Measurements from ENCODE around the gene TPR. TPM values are rescaled to one million over a fixed set of nuclear protein-coding genes. Genes with fewer than 3 reads are reported as not detected.

The TPR gene
- polyA plus RNA-seq, 1 of the 3 experiments (the other 2 are of a cell fraction) = 37.5 TPM

GRCh38 chr1:186286615-186287315 is 88.3 kb downstream of the TPR start:
- 0 out of 2 replicates have a peak overlapping the region, but pooled peaks have one; percentile 20 for H2AFZ ChIP-seq (ENCODE audit: low read depth)
- 37% methylated on average over 7 of the region's 7 CpGs for WGBS (ENCODE audit: low lambda C conversion rate)
- no peaks in the 10 kb centered on the region for H3K79me2 ChIP-seq (ENCODE audit: insufficient read depth)
- H4K20me1 ChIP-seq (ENCODE audit: insufficient read depth) = no peaks in the 10 kb centered on the region
- H3K27me3 ChIP-seq (ENCODE audit: insufficient read depth) = no peaks in the 10 kb centered on the region
- ChIA-PET CTCF (no interaction called here), POLR2A (no interaction called here)
- H3F3A ChIP-seq (replicated peaks; ENCODE audit: insufficient read depth) = peaks cover 5% of the 10 kb centered on the region
- H3K27ac ChIP-seq (ENCODE audit: low read depth in 2 of 2, low read length in 1 of 2) = peak overlapping the region; percentile 40 to 56; a peak in 2 of 4 replicates
- H3K9me3 ChIP-seq = no peaks in the 10 kb centered on the region
- DNase-seq = no peak
- H3K9ac ChIP-seq = no peak overlapping the region
- no peaks in the 10 kb centered on the region for H3K36me3 ChIP-seq (replicated peaks in 1 of 2; ENCODE audit: control insufficient read depth in 1 of 2, insufficient read depth in 2 of 2, low read length in 1 of 2)
- TF ChIP-seq RFX5 (IDR thresholded peaks at IDR 0.05; ENCODE audit: low read length) (no peak), JUND (IDR thresholded peaks at IDR 0.05) (peak; percentile 53), FOSL2 (IDR thresholded peaks at IDR 0.05; ENCODE audit: borderline replicate concordance, low read depth) (peak; percentile 59), SMC3 (IDR thresholded peaks at IDR 0.05; ENCODE audit: low read depth, low read length) (no peak), EP300 (IDR thresholded peaks at IDR 0.05; ENCODE audit: borderline replicate concordance in 1 of 2, low read depth in 1 of 2, low read length in 1 of 2) (peak in 1 of 2 experiments; percentile 24; a peak in 1 of 4 replicates), TCF12 (IDR thresholded peaks at IDR 0.05) (peak; percentile 59)
- H3K9me2 ChIP-seq = no peaks in the 10 kb centered on the region
- peak overlapping the region; percentile 43; the same call in 1 of the 2 replicates for H3K4me2 ChIP-seq
- H3K4me3 ChIP-seq (ENCODE audit: low read depth in 2 of 2, low read length in 1 of 2) = no peak overlapping the region
- peaks cover 3 to 5% of the 10 kb centered on the region in 2 experiments; a peak in 3 of 4 replicates for H3K4me1 ChIP-seq (ENCODE audit: control insufficient read depth in 1 of 2, insufficient read depth in 2 of 2, low read depth in 1 of 2, low read length in 1 of 2)

- H2AFZ ChIP-seq (ENCODE audit: low read depth) = no peak overlapping the region
- H3F3A ChIP-seq (replicated peaks; ENCODE audit: insufficient read depth) = peaks cover 5% of the 10 kb centered on the region
- POLR2A ChIA-PET = no interaction called here
- H3K9me3 ChIP-seq = no peaks in the 10 kb centered on the region
- no peaks in the 10 kb centered on the region for H3K79me2 ChIP-seq (ENCODE audit: insufficient read depth)
- WGBS (ENCODE audit: low lambda C conversion rate) = 14% methylated on average over 3 of the region's 3 CpGs
- DNase-seq = no peak
- no peak overlapping the region for H3K4me3 ChIP-seq (ENCODE audit: low read depth in 2 of 2, low read length in 1 of 2)
- CTCF ChIA-PET = interaction anchor here (1.3 kb wide), 1 partner anchor 22 kb away, joined by 5 read pairs; no protein-coding TSS in a partner anchor
- H3K27me3 ChIP-seq (ENCODE audit: insufficient read depth) = no peaks in the 10 kb centered on the region; the same call in 1 of the 2 replicates
- TF ChIP-seq ELF1 (IDR thresholded peaks at IDR 0.05) = no peak
- TF ChIP-seq GABPA (IDR thresholded peaks at IDR 0.05; ENCODE audit: low read depth) = no peak
- TF ChIP-seq CHD2 (IDR thresholded peaks at IDR 0.05; ENCODE audit: low read length, partially characterized antibody) = no peak
- TF ChIP-seq NRF1 (IDR thresholded peaks at IDR 0.05; ENCODE audit: low read depth, low read length) = no peak
- no peak for TF ChIP-seq EZH2phosphoT487 (IDR thresholded peaks at IDR 0.05; ENCODE audit: borderline replicate concordance, low read depth)
- no peak for TF ChIP-seq POLR2AphosphoS5 (IDR thresholded peaks at IDR 0.05; ENCODE audit: low read depth, low read length)
- no peak for TF ChIP-seq TAF1 (IDR thresholded peaks at IDR 0.05; ENCODE audit: borderline replicate concordance, low read depth, low read length)
- TF ChIP-seq MEF2A (IDR thresholded peaks at IDR 0.05; ENCODE audit: borderline replicate concordance, low read depth) = no peak
- TF ChIP-seq SMC3 (IDR thresholded peaks at IDR 0.05; ENCODE audit: low read depth, low read length) = no peak
- no peaks in the 10 kb centered on the region for H3K36me3 ChIP-seq (replicated peaks in 1 of 2; ENCODE audit: control insufficient read depth in 1 of 2, insufficient read depth in 2 of 2, low read length in 1 of 2)
- no peak overlapping the region for H3K4me2 ChIP-seq
- no peak overlapping the region for H3K27ac ChIP-seq (ENCODE audit: low read depth in 2 of 2, low read length in 1 of 2)
- H3K9me2 ChIP-seq = no peaks in the 10 kb centered on the region
- H3K9ac ChIP-seq = no peak overlapping the region
- peaks cover 3 to 5% of the 10 kb centered on the region in 2 experiments; a peak in 3 of 4 replicates for H3K4me1 ChIP-seq (ENCODE audit: control insufficient read depth in 1 of 2, insufficient read depth in 2 of 2, low read depth in 1 of 2, low read length in 1 of 2)
- H4K20me1 ChIP-seq (ENCODE audit: insufficient read depth) = no peaks in the 10 kb centered on the region
Observed at GRCh38 chr1:186283374-186283773, 91.7 kb downstream of the TPR start.
